B cell (primary cell): Measurements from ENCODE around the gene CCNO.

Experiments
- CTCF ChIP-seq: fragments of 200-600 bp; IDR thresholded peaks from one replicate; pipeline ENCODE4 v1.8.0; 2022; ENCODE audit warnings: antibody characterized with exemption, mild to moderate bottlenecking
- EZH2 ChIP-seq: IDR thresholded peaks from 2 replicates; pipeline ENCODE4 v1.6.1; 2012; ENCODE audit warnings: borderline replicate concordance, low read depth, mild to moderate bottlenecking, moderate library complexity, low read length; ENCODE audit not compliant: insufficient read depth, poor library complexity, severe bottlenecking

GRCh38 chr5:55205001-55205400 lies 28.4 kb downstream of the CCNO start:
- TF ChIP-seq CTCF (no peak), EZH2 (no peak)
